Stimulated activated naive CD8-positive, alpha-beta T cell treated with anti-CD3 and anti-CD28 coated beads, Interleukin-15, Interleukin-2, amounts not matched to agents 100 U/mL and 50 U/mL, for 24 hours (primary cell): Measurements from ENCODE around the gene ALK.

Source experiments
- ATAC-seq: fragments of 150-1000 bp; cut with Tn5 transposase; one replicate; pipeline ENCODE4 v1.10.0; 2021
- DNase-seq: peaks from one replicate; pipeline ENCODE4 v3.0.0; 2021

Gene ALK

DNA sequence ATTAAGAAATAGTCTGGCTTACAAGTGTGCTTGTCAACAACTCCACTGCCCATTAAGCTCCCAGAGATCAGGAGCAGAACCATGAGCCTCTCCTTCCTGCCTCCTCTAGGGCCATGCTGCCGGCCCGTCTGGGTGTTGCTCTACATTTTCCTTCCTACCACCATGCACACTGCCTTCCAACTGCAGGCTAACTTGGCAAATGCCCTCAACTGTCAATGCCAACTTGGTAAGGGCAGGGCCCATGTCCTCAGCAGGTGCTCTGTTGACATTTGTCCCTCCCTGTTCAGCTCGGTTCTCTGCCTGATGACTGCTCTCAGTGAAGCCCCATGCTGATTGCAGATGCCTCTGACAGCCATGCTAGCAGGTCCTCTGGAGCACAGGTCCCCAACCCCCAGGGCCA lies 345.2 kb downstream of the ALK start:
- DNase-seq: no peak
- ATAC-seq: no peak

DNA sequence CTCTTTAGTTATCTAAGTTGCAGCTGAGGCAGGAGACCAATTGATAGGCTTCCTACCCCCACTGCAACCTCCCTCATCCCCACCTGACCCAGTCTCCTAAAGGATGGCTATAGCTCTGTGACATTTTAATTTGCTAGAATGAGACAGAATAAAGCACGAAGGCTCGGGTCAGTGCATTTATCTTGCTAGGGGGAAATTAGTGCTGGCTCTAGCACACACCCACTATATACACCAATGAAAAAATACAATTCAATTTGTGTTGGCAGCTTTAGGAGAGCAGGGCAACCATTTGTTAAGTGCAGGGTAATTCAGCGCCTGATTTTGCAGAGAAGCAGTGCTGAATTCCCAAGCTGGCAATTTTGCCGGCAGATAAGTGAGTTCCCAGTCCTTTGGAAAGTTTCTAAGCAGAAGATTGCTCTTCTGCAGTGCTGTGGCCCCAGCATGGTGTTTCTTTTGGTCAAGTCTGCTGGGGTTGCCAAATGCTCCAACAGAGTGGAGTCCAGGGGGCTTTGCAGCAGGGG lies 346.0 kb downstream of the ALK start:
- no peak for DNase-seq
- ATAC-seq: no peak

DNA sequence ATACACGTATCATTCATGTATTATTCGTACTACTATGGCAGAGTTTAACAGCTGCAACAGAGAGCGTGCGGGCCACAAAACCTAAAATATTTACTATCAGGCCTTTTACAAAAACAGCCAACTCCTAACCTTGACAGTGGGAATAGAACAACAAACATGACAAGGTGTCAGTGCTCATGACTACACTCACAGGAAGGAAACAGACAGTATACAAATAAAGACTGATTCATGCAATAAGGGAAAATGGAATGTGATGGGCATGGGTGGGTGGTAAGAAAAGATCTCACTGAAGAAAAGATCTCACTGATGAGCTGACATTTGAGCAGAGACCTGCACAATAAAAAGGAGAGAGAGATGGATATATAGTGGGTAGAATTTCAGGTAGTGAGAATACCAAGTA lies 347.8 kb downstream of the ALK start:
- no peak for ATAC-seq
- no peak for DNase-seq

DNA sequence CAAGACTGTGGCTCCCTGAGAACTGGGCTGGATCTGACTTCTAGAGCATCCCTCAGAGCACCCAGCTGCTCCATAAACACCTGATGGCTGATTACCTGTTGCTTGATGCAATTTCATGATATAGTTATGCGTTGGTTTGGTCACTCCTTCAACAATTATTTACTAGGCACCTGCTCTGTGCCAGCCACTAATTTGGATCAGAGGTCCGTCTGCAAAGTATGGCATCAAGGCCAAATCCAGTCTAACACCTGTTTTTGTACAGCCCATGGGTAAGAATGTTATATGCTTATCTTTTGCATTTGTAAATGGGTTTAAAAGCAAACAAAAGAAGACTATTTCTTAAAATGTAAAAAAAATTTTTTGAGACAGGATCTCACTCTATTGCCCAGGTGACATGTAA lies 348.2 kb downstream of the ALK start:
- DNase-seq (no peak), ATAC-seq (no peak)

DNA sequence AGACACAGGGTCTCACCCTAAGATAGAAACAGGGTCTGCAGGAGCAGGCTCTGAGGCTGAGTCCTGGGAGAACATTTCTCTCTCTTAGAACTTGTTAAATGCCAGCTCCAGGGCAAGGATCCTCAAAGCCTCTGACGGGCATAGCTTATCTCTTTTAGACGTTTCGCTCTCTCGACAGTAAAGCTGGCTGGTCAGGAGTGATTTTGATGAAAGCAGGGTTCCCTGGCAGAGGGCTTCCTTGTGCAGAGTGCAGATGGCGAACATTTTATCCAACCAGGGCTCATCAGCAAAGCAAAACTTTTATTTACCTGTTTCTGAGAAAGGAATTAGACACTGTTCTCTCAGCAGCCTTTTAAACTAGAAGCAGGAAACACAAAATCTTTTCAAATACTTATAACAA lies 350.8 kb downstream of the ALK start:
- ATAC-seq: no peak

DNA sequence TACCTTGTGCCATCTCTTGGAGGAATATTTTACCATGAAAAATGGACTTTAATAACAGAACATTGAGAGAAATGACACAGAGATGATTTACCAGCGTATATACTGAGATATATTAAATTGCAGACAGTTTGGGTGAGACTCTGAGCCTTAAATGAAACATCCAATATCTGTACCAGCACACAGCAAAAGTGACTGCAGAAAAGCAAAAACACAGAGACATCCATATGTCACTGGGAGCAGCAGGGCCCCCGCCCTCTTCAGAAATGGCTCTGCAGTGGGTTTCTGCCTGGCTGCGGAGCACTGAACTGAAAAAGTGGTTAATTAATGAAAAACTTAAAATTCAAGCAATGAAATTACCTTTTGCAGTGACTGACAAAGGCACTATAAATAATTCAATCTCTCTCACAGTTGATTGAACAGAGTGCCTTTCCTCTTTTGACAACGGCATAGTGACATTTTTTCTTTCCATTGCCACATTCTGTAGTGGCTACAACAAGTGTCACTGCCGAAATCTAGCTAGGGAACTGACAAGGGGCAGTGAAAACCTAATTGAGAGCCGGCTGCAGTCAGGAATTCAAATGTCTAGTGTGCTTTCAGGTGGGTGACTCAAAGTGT lies 353.4 kb downstream of the ALK start:
- DNase-seq (no peak), ATAC-seq (no peak)

More for the DNA sequence above, 350.8 kb downstream of the ALK start:
- DNase-seq: no peak

DNA sequence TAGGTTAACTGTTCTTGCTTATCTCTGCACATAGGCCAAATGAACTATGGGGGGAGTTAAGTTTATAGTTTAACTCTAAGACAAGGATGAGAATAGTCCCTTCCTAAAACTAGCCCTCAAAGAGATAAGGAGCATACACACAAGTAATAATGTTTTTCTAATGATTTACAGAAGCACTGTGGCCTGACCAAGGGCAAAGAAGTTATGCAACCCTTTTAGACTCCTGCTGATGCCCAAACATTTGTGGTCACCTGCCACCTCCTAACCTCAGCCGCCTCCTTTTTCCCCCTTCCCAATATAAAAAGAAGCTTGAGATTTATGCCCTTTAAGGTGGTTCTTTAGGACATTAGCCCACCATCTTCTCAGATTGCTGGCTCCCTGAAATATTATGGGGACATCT lies 357.7 kb downstream of the ALK start:
- ATAC-seq (no peak), DNase-seq (no peak)

DNA sequence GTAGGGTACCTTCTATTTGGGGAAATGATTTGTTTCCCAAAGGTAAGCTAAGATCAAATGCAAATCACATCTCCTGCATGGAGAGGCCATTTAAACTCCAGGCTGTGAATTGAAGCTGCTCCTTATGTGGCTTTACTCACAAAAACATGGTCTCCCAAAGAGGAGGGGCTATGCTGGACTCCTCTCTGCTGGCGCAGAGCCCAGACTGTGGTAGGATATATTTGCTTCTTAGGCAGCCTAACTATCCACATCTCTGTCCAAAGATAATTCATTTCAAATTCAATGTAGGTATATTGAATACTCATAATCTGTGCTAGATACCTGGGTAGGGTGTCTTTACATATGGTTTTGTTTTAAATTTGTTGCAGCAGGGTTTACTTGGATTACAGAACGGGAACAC lies 358.5 kb downstream of the ALK start:
- DNase-seq (no peak), ATAC-seq (no peak)

DNA sequence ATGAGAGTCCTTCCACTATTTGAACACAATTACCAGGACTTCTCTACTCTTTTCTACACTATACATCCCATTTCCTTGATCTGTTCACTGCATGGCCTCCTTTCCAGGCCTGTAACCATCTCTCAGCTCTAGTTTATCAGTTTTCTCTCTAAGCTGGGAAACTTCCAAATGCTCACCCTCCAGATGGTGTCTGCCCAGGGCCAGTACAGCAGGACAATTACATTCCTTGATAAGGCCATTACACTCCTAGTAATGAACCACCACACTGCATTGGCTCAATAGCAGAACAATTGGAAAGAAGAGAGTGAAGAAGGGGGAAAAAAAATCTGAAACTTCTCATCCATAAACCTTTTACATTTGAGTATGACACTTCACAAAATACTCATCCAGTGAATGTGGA lies 359.1 kb downstream of the ALK start:
- DNase-seq (no peak), ATAC-seq (no peak)

DNA sequence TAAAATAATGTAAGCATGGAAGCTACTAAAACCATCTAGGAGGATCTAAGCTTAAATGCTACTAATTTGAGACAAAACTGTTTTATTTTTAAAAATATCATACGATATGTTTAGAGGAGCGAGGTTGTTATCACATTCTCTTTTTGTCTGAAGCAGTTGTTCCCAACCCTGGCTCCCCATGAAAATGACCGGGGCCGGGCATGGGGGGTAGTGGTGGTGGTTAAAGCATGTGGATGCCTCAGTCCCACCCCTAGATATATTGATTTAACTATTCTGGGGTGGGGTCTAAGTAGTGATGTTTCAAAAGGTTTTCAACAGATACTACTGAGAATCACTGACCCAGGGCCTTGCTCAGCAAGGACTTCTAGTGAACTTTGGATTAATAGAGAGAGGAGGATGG lies 359.8 kb downstream of the ALK start:
- DNase-seq (no peak), ATAC-seq (no peak)

DNA sequence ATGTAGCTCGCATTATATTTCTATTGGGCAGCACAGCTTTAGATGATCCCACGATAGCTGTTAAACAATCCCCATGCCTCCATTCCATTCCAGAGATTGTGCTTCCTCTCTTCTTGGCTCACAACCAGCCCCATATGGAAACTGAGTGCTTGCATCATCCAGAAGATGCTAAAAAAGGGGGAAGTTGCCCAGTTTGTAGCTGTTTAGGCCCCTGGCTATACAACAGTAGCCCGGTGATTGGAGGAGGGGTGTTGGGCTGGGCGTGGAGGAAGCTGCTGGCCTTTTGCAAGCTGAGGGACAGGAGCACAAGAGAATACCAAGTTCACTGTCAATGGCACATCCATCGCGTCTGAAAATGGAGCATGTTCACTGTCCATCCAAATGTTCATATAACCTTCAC lies 360.2 kb downstream of the ALK start:
- no peak for DNase-seq
- ATAC-seq: no peak

DNA sequence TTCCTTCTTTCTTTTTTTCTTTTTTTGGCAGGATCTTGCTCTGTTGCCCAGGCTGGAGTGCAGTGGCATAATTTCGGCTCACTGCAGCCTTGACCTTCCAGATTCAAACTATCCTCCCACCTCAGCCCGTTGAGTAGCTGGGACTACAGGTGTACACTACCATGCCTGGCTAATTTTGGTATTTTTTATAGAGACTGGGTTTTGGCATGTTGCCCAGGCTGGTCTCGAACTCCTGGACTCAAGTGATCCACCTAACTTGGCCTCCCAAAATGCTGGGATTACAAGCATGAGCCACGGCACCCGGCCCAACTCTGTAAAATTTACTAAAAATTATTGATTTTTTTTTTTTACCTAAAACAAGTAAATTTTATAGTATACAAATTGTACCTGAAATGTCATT lies 360.8 kb downstream of the ALK start:
- DNase-seq: no peak
- ATAC-seq: no peak

DNA sequence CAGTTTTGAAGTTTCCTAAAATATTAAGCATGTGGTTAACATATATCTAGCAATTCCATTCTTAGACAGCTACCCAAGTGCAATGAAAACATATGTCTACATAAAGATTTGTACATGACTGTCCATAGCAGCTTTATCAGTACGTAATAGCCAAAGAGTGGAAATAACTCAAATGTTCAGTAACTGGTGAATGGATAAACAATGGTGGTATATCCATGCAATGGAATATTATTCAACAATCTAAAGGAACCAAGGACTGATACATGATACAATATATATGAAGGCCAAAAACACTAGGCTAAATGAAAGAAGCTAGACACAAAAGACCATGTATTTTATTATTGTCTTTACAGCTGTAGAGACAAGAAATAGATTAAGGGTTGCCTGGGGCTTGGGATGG lies 361.4 kb downstream of the ALK start:
- DNase-seq (no peak), ATAC-seq (no peak)

DNA sequence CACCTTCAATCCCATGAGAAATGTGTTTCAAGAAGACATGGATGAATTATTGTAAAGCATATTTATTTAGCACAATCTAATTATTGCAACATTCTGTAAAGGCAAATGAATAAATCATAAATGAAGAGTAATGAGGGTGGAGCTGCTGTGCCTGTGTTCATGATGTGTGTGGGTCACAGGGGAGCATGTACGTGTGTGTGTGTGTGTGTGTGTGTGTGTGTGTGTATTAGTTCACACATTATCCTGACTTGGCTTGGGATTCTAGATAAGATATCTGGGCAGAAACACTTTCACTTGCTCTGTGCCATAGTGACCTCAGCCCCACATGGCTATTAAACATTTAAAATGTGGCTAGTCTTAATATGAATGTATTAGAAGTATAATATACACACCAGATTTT lies 361.8 kb downstream of the ALK start:
- ATAC-seq: no peak
- no peak for DNase-seq

DNA sequence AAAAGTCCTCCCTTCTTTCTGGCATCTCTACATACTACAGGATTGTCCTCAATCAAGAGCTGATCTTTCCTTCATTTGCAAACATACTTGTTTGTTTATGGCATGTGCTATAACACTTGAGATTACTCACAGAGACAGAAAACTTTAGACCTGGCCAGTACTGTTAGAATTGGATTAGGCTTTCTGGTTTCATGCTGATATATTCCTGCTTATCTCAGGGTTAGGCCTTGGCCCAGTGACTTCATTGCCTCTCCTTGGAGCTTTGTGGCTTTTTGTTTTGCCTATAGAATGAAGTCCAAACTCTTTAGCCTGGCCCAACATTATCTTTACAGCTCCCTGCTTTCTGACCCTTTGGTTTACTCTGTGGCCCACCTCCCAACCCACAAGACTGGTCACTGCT lies 363.3 kb downstream of the ALK start:
- DNase-seq: no peak
- no peak for ATAC-seq

DNA sequence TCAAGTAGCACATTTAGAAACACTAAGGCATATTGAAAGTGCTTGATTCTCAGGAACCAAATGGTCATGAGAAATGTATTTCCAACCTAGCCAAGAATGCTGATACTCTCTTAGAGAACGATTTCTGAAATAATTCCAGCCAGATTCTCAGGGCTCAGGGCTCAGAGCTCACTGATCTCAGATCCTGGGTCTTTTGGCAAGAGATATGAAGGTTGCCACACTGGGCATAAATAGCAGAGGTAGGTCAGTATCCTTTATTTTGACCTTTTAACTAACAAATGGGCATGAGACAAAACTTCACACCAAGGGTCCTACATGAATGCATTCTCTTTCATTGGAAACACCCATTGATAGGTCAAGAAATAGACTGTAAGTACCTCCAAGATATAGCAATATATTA lies 364.1 kb downstream of the ALK start:
- no peak for ATAC-seq

DNA sequence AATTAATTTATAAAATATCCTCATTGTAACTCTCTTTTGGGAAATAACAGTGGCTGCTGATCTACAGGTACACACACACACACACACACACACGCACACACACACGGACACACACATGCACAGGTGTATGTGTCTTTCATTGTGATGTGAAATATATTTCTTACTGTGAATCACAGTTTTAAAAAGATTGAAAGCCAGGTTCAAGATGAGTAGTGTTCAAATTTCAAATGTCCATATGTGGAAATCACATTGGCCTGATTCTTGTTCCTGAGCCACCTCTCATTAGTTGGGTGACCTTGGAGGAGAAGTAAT lies 372.4 kb downstream of the ALK start:
- DNase-seq: no peak
- no peak for ATAC-seq

More for the DNA sequence above, 364.1 kb downstream of the ALK start:
- no peak for DNase-seq

DNA sequence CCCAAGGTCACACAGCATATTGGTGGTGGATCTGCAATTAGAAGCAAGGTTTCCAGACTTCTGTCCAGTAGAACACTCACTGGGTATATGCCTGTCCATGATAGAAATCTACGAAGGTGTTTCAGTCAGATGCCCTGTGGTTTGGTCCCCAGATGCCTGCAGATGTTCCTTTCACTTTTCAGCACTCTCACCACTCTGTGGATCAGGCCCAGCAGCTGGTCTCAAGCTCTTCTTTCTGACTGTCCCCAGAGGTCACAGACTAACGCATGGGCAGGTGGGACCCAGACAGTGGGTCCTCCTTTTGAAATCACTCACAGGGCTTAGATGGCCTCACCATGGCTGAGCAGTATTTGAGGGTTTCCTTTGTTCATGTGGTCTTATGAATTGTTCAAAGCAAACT lies 376.5 kb downstream of the ALK start:
- DNase-seq (no peak), ATAC-seq (no peak)

DNA sequence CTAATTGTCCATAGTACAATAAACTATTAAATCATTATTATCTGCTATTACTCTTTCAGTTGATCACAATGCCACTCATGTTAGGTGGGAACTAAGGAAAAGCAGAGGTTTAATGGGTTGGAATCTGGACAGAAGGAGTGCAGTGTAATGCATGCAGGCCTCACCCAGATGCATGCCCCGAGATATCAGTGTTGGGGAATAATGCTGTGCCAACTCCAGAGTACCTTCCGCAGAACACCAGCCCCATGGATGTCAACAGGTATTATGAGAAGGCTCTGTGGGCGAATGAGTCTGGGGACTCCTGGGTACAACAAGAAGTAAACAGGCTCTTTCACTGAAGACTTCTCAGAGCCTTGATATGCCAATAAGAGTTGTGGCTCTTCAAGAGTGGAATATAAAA lies 377.4 kb downstream of the ALK start:
- DNase-seq (no peak), ATAC-seq (no peak)

DNA sequence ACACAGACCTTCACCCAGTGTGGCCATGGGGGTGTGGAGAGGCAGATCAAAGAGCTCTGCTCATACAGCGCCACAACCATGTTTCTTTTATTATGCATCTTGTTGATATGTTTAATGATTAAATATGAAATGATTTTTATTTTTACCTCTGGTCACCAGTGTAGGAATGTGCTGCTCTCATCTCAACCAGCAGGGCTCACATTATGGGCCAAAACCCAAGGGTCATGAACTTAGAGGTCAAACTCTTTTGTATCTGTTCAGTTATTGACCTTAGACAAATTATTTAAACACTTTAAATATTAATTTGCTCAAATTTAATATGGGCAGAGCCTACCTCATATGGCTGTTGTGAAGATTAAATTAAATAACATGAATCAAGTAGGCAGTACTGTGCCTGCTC lies 386.2 kb downstream of the ALK start:
- ATAC-seq: no peak

DNA sequence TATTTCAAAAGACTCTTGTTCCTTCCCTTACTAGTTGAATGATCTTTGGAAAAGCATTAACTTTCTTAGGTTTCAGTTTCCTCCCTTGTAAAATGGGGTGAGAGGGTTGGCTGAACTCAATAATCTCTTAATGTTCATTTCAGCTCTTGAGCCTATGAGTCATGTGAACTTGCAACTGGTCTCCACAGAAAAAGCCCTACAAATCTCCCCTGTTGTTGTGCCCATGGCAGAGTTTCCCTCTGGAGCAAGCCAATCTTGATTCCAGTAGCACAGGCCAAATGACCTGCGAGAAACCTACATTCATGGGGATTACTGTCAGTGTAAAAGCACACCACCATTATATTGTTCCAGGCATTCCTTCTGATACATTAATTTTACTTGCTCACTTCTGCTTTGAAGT lies 388.9 kb downstream of the ALK start:
- DNase-seq (no peak), ATAC-seq (no peak)

More for the DNA sequence above, 386.2 kb downstream of the ALK start:
- no peak for DNase-seq

DNA sequence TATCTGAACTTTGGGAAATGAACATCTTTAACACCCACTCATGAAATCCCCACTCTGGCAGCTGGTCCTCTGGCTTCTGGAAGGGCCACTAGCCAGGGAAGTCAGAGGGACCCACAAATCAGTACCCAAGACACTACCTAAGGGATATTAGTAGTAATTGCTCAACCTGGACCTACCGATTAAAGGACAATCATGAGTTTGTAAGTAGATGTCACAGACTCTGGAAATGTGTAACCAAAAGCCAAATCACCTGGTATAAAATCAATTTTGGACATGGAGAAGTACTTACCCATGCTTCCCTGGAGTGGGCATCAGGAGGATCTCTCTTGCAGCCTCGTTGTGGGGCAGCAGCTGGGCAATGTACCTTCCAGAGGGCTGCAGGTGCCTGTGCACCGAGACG lies 389.8 kb downstream of the ALK start:
- ATAC-seq: no peak
- no peak for DNase-seq

DNA sequence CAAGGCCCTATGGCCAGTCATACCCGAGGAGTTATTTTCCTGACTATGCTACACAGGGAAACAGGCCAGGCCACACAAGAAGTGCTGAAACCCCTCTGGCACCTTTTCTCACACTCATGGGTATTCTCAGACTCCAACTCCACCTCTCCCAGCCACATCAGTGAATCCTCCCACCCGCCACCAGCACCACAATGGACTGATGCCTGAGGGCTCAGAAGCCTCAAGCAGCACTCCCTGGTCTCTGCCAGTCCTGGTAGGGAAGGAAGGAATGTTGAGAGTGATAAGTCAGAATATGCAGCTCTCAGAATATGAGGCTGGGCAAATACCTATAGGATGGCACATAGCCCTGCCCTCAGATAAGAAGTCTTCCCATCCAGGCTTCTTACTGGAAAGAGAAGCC lies 391.1 kb downstream of the ALK start:
- ATAC-seq: no peak
- no peak for DNase-seq

DNA sequence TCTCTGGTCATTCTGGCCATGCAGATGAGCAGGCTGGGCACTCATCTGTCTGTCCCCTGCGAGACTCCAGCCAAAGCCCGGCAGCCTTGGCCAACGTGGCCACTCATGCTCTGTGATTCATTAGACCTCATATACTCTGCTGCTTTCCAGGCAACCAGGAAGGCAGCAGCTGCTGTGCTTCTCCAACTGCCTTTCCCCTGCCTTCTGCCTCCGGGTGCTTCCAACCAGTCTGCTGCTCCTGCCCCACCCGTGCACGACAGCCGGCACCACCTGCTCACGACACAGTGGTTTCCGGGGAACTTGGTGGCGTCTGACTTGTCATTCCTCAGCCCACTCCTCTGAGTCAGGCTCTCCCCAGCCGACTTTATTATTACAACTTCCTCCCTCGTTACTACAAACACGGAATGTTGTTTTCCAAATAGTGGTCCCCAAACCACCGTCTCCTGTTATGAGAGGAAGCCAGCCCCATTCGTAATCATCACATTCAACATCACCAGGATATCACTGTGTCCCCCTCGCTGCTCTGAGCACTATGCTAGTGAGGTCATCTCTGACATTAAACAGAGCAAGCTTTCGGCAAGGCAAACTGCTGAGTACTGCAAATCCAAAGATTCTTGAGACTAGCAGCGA lies 392.4 kb downstream of the ALK start:
- DNase-seq (peak; percentile 30), ATAC-seq (peak; percentile 69)

DNA sequence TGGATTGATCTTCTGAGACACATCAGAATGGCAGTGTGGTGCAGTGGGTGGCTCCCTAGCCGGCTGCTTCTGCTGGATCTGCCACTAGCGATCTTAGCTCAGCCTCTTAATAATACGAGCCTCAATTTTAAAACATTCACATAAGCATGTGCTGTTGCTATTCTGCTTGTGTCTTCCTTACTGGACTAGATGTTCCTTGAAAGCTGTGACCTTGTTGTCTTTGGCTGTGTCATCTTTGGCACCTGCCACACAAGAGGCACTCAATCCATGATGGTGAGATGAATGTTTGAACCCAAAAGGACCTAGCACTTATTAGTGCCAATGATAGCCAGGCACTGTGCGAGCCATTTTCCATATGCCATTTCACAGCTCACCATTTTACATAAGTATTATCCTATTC lies 393.0 kb downstream of the ALK start:
- ATAC-seq (no peak), DNase-seq (no peak)
